Skeletal muscle tissue (tissue), 4 donors: ENCODE results near the gene MCTP1. TPM values are rescaled to one million over a fixed set of nuclear protein-coding genes. Genes with fewer than 3 reads are reported as not detected.

Experiments used
- H3K27ac ChIP-seq: one replicate; pipeline ENCODE4 v1.7.0; 2013; ENCODE audit warnings: mild to moderate bottlenecking, low read depth, low read length, inconsistent platforms
- H3K27me3 ChIP-seq, 3 donors: one replicate each; pipeline ENCODE4 v1.7.0; 2013; ENCODE audit warnings: low read length in 3 of 3; ENCODE audit not compliant: control insufficient read depth in 3 of 3, insufficient read depth in 3 of 3
- H3K36me3 ChIP-seq, 3 donors: one replicate each; pipeline ENCODE4 v1.7.0; 2013; ENCODE audit warnings: low read length in 3 of 3; ENCODE audit not compliant: control insufficient read depth in 3 of 3, insufficient read depth in 3 of 3
- H3K4me1 ChIP-seq, 3 donors: one replicate each; pipeline ENCODE4 v1.7.0; 2013; ENCODE audit warnings: low read length in 3 of 3, mild to moderate bottlenecking in 3 of 3; ENCODE audit not compliant: control insufficient read depth in 3 of 3, insufficient read depth in 3 of 3
- H3K4me3 ChIP-seq, 3 donors: one replicate each; pipeline ENCODE4 v1.7.0; 2013; ENCODE audit warnings: low read length in 3 of 3
- H3K9ac ChIP-seq, 3 donors: one replicate each; pipeline ENCODE4 v1.7.0; 2013; ENCODE audit warnings: low read length in 3 of 3, mild to moderate bottlenecking in 3 of 3, moderate library complexity in 2 of 3, low read depth in 1 of 3
- H3K9me3 ChIP-seq, 3 donors: one replicate each; pipeline ENCODE4 v1.7.0; 2013; ENCODE audit warnings: low read length in 3 of 3; ENCODE audit not compliant: control insufficient read depth in 3 of 3
- total RNA-seq: library from RNA; depleted of rRNA; stranded (reverse); fragments of >200 nt; gene quantifications from one replicate; pipeline ENCODE4 v1.2.3, GENCODE V29; 2014
- donor health status: Osteomylitis.

Gene MCTP1
- total RNA-seq, 1 donor from 2014 or later = 20.4 TPM

DNA sequence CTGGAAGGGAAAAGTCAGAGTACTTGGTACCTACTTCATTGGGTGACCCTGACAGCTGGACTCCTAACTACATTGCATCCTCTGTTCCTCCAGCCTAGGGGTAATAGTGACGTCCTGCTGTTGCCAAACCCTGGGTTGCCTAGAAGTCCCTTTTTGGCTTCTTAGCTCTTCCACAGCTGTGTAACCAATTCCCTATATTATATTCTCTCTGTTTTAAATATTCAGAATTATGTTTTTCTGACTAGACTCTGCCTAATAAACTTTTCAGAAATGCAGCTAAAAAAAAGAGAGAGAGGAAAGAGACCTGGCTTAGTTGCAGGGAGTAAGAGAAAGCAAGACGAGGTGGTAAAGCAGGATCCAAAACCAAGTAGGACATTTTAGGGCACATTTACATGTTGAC lies 28.4 kb downstream of the MCTP1 start:
- Histone ChIP-seq H3K9me3 (no peaks in the 10 kb centered on the region), H3K27me3 (peaks cover 0 to 3% (median 0%) of the 10 kb centered on the region in 3 donors), H3K9ac (no peak overlapping the region), H3K27ac (no peak overlapping the region), H3K4me1 (no peaks in the 10 kb centered on the region), H3K36me3 (no peaks in the 10 kb centered on the region), H3K4me3 (no peak overlapping the region)

DNA sequence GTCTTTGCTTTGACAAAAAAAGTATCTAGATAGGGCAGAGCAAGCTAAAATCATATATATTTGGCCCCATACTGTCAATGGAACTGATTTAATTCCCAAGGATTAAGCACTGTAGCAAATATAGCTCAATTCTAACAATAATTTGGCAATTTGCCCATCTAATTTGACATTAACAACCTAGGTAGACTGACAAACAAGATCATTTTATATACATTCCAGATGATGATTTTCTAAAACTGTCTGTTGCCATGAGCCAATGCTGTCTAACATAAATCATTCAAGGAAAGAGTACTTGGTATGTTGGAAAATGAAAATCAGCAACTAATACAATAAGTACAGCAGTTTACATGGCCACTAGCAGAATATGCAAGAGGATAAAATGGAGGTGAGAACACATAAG lies 32.1 kb downstream of the MCTP1 start:
- no peak overlapping the region for H3K27ac ChIP-seq
- no peaks in the 10 kb centered on the region for H3K4me1 ChIP-seq
- H3K4me3 ChIP-seq = no peak overlapping the region
- H3K27me3 ChIP-seq = peaks cover 0 to 3% (median 0%) of the 10 kb centered on the region in 3 donors
- H3K9ac ChIP-seq = no peak overlapping the region
- no peaks in the 10 kb centered on the region for H3K9me3 ChIP-seq
- no peaks in the 10 kb centered on the region for H3K36me3 ChIP-seq

GRCh38 chr5:95251185-95251584 lies 33.7 kb downstream of the MCTP1 start:
- peaks cover 0 to under 1% (median 0%) of the 10 kb centered on the region in 3 donors for H3K27me3 ChIP-seq
- no peaks in the 10 kb centered on the region for H3K36me3 ChIP-seq
- H3K9me3 ChIP-seq = no peaks in the 10 kb centered on the region
- H3K27ac ChIP-seq = no peak overlapping the region
- no peaks in the 10 kb centered on the region for H3K4me1 ChIP-seq
- H3K9ac ChIP-seq = no peak overlapping the region
- no peak overlapping the region for H3K4me3 ChIP-seq

- no peaks in the 10 kb centered on the region for H3K9me3 ChIP-seq
- H3K4me3 ChIP-seq = no peak overlapping the region
- no peak overlapping the region for H3K27ac ChIP-seq
- H3K36me3 ChIP-seq = no peaks in the 10 kb centered on the region
- H3K9ac ChIP-seq = no peak overlapping the region
- peaks cover 0 to 4% (median 0%) of the 10 kb centered on the region in 3 donors for H3K27me3 ChIP-seq
- no peaks in the 10 kb centered on the region for H3K4me1 ChIP-seq
Measured at GRCh38 chr5:95244479-95244878, 40.4 kb downstream of the MCTP1 start.

DNA sequence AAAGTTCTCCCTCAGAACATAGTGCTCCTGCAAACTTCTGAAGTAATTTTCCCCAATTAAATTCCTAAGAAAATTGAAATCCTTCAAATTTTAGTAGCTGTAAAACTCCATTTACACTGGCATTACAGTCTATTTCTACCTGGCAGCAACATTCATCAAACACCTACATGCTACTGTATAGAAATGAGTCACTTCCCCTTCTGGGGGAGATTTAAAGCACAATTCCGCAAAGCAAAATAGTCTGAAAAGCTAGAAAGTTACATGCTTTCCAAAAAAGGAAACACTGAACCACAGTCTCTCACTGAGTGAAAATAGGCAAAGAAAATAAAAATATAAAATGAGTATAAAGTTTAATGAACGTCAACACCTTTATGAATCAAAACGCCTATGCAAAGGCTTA lies 43.3 kb downstream of the MCTP1 start:
- H3K36me3 ChIP-seq = no peaks in the 10 kb centered on the region
- no peak overlapping the region for H3K9ac ChIP-seq
- no peaks in the 10 kb centered on the region for H3K9me3 ChIP-seq
- H3K27ac ChIP-seq = no peak overlapping the region
- no peak overlapping the region for H3K4me3 ChIP-seq
- no peaks in the 10 kb centered on the region for H3K4me1 ChIP-seq
- peaks cover 0 to 4% (median 0%) of the 10 kb centered on the region in 3 donors for H3K27me3 ChIP-seq

GRCh38 chr5:95241161-95241560 lies 43.7 kb downstream of the MCTP1 start:
- H3K36me3 ChIP-seq = no peaks in the 10 kb centered on the region
- H3K9ac ChIP-seq = no peak overlapping the region
- no peak overlapping the region for H3K4me3 ChIP-seq
- peaks cover 0 to 4% (median 0%) of the 10 kb centered on the region in 3 donors for H3K27me3 ChIP-seq
- H3K9me3 ChIP-seq = no peaks in the 10 kb centered on the region
- no peak overlapping the region for H3K27ac ChIP-seq
- H3K4me1 ChIP-seq = no peaks in the 10 kb centered on the region

GRCh38 chr5:95238560-95239325 lies 46.2 kb downstream of the MCTP1 start:
- no peaks in the 10 kb centered on the region for H3K36me3 ChIP-seq
- no peaks in the 10 kb centered on the region for H3K9me3 ChIP-seq
- H3K27ac ChIP-seq = no peak overlapping the region
- H3K4me1 ChIP-seq = no peaks in the 10 kb centered on the region
- H3K4me3 ChIP-seq = no peak overlapping the region
- no peaks in the 10 kb centered on the region for H3K27me3 ChIP-seq
- no peak overlapping the region for H3K9ac ChIP-seq

- Histone ChIP-seq H3K27me3 (no peaks in the 10 kb centered on the region), H3K9ac (no peak overlapping the region), H3K4me1 (no peaks in the 10 kb centered on the region), H3K4me3 (no peak overlapping the region), H3K27ac (no peak overlapping the region), H3K36me3 (no peaks in the 10 kb centered on the region), H3K9me3 (no peaks in the 10 kb centered on the region)
Measured at GRCh38 chr5:95237324-95237723, 47.6 kb downstream of the MCTP1 start.

- Histone ChIP-seq H3K9ac (no peak overlapping the region), H3K4me1 (no peaks in the 10 kb centered on the region), H3K9me3 (no peaks in the 10 kb centered on the region), H3K27me3 (no peaks in the 10 kb centered on the region), H3K4me3 (no peak overlapping the region), H3K27ac (no peak overlapping the region), H3K36me3 (no peaks in the 10 kb centered on the region)
Measured at GRCh38 chr5:95235439-95235982, 49.4 kb downstream of the MCTP1 start.

DNA sequence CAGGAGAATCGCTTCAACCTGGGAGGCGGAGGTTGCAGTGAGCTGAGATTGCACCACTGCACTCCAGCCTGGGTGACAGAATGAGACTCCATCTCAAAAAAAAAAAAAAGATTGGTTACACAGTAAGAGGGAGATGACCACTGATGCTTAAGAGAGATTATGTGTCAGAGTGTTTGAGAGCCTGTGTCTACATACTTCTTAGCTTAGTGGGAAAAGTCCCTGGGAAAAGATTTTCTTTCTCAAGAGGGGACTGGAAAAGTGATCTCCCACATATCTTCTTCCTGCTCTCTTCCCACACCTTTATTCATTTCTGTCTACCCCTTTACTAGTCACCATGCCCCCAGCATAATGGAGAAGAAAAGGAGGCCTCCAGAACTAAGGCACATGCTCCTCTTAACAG lies 55.2 kb downstream of the MCTP1 start:
- no peaks in the 10 kb centered on the region for H3K9me3 ChIP-seq
- no peaks in the 10 kb centered on the region for H3K36me3 ChIP-seq
- no peaks in the 10 kb centered on the region for H3K4me1 ChIP-seq
- no peak overlapping the region for H3K4me3 ChIP-seq
- no peaks in the 10 kb centered on the region for H3K27me3 ChIP-seq
- no peak overlapping the region for H3K27ac ChIP-seq
- no peak overlapping the region for H3K9ac ChIP-seq
